Mesenteric fat pad (tissue), 1 donor: ENCODE measurements around the gene FOXC1. TPM values are rescaled to one million over a fixed set of nuclear protein-coding genes. Genes with fewer than 3 reads are reported as not detected.
A peak's percentile ranks its signal among the peaks of the same experiment; 100 is the strongest.

ENCODE experiments used
- DNase-seq: peaks from one replicate; pipeline ENCODE4 v3.0.0-alpha.2; 2020; ENCODE audit warnings: low spot score
- total RNA-seq: library from RNA; stranded (reverse); fragmentation: NEBNext Ultra II Directional; extraction: Animal tissue kit (Norgen Biotek cat#: 25700); gene quantifications from one replicate; pipeline ENCODE4 v1.2.1, GENCODE V29; 2021
- donor health status: DM: yes; HTN: yes; CAD: no.

The FOXC1 gene
- total RNA-seq, 1 donor from 2014 or later: 7.6 TPM

- DNase-seq: peak; percentile 87
These were observed 10.8 kb upstream of the FOXC1 start for GRCh38 chr6:1598886-1599285.

- DNase-seq: no peak
These were observed 10.2 kb upstream of the FOXC1 start for GRCh38 chr6:1599469-1599868.

- DNase-seq: no peak
These were observed 9.5 kb upstream of the FOXC1 start for GRCh38 chr6:1600063-1600763.

DNA sequence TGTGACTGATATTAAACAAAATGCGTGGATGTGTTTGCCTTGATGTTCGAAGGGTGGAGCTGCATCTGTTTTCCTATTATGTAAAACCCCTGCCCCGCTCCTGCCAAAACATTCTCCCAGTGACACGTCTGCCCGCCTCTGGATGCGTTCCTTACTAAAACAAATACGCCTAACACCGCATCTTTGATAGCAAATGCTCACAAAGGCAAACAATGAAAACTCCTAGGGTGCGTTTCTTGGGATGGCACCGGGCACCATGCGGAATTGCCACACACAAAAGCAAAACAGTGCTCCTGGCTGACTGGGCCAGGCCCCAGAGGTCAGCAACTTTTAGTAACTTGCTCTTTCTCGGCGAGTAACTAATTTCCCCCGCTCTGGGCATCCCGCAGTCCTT, 9.0 kb upstream of the FOXC1 start:
- no peak for DNase-seq

- DNase-seq: no peak
These were observed 8.3 kb upstream of the FOXC1 start for GRCh38 chr6:1601158-1602048.

DNA sequence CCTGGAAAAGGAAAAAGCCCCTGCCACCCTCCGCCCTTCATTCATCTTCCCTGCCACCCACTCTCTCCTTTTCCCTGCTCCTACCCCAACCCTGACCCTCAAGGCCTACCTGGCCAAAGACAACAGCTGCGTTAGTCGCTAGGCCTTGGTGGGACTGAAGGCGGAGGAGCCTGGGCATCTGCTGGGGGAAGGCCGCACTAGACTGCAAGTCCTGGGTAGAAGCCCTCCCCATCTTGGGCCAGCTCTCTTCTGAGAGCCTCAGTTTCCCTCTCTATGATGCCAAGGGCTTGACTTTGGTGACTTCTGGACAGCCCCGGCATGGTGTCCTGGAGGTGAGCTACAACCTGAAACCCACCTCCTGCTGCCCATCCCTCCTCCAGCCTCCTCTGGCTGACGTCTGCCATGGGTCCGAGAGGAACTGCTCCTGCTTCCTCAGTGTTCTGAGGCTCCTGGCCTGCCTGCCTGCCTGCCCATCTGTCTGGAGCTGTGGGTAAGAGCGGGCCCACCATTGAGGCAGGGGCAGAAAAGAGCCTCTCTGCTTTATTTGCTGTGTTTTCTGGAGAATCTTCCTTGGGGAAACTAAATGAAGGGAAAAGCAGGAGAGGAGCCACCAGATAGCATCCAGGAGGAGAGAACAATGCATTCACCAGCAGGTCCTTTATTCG, 7.5 kb upstream of the FOXC1 start:
- DNase-seq: no peak

DNA sequence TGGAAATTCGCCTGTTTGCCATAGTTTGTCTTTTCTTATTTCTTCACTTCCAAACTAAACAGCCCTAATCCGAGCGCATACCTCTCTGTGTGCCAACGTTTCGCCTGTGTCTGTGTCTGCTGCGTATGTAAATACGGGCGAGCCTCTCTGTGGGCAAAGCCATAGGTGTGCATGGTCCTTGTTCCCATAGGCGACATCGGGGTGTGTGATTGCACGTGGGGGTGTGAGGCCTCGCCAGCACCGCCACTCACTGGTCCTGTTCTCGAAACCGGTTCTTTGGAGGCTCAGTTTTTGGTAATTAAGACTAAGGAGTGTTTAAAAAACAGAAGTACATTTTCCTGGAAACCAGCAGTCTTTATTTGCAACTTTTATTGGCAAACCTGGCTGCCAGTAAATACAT, 6.0 kb upstream of the FOXC1 start:
- DNase-seq: no peak

GRCh38 chr6:1604158-1605003, 5.3 kb upstream of the FOXC1 start:
- no peak for DNase-seq

GRCh38 chr6:1605004-1605892, 4.5 kb upstream of the FOXC1 start:
- no peak for DNase-seq

DNA sequence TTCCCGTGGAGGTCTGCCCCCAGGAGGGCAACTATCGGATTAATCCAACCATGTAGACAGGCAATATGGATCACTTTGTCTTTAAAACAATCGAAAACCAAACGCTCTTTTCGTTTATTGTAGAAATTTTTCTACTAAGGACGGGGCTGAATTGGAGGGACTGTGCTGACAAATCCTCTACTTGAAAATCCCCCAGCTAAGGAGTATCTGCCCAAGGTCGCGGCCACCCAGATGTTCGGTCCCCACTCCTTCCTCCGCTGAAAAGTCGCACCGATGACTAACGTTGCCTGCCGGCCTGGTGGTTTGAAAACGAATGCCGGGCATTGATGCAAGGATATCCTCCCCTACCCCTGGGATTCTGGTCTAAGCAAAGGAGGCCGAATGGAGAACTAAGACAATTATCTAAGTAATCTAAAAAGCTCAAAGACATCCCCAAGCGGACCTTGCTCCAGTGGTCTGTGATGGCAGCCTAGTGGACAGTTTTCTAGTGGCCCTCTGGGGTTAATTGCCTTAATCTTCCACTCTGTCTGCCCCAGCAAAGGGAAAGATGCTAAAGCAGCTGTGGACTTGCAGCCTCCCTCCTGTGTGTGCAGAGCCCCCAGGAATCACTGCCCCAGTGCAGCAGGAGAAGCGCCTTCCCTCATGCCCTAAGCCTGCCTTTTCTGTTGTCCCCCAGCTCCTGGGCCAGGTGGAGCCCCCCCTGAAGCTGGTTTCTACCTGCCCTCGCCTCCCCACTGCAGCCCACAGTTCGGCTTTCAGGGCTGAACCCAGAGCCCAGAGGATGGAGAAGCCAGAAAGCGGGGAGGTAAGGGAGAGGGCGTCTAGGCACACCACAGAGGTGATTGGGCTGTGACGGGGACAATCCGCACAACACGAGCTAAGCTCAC, 3.6 kb upstream of the FOXC1 start:
- no peak for DNase-seq

DNA sequence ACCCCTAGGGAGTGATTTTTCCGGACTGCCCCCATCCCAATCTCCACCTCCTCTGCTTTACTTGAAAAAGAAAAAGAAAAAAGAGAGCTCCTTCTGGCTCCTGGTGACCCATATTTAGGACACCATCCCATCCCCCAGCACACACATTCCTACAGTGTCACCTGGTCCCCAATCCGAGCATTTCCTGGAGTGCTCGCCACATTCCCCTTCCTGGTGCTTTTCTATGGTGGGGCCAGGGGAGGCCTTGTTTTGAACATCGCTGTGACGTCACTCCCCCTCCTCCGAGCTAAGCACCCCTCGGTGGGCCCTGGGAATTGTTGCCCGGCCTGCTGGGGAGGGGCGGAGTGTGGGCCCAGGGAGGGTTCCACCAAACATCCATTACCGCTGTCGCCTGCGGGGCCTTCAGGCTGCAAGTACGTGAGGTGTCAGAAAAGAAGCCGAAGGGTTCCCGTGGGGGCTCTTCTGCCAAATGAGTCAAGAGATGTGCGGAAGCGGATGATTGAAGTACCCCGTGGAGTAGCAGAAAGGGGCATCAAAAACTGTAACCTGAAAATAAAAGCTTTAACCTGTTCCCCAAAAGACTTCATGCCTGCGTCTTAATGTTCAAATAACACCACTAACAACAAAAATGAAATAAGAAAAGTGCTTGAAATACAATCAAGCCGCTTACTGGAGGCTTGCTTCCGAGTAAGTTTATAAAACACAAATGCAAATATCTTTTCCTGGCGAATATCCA, 2.8 kb upstream of the FOXC1 start:
- no peak for DNase-seq

- no peak for DNase-seq
These were observed 2.0 kb upstream of the FOXC1 start for GRCh38 chr6:1607516-1608221.

DNA sequence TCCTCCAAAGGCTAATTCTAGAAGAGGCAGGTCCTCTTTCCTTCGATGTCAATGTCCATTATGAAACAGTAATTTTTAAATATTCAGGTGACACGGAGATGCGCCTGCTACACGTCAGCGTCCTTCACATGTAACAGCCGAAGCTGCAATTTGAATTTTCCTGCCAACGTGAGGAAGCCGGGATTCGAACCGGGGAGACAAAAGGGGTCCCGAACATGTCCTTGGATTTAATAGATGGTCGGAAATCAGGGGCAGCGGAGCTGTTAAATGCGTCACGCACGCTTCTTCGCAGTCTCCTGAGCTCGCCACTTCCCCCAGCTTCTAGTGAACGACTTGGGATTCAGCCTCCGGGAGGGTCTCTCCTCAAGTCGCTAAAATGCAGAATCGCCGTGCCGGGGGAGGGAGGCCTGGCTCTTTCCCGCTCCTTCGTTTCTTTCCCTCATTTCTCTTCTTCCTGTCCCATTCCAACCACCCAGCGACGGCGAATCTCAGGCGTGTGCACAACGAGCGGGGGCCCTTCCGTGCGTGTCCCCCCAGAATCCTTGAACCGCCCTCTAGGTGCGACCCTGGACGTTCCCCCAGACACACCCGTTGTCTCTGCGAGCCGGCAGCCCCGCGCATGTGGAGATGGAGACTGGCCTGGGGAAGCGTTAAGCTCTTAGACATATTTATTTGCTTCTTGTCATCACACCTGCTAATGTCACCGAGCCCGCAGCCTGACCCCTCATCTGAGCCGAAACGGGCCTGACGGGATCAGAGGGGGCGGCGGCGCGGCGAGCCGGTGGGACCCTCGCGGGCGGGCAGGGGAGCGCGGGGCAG, 1.3 kb upstream of the FOXC1 start:
- DNase-seq: no peak

- DNase-seq: no peak
These were observed 571 bp upstream of the FOXC1 start for GRCh38 chr6:1609041-1609647.

GRCh38 chr6:1610497-1611321, 994 bp downstream of the FOXC1 start:
- no peak for DNase-seq

GRCh38 chr6:1611322-1611571, 1.5 kb downstream of the FOXC1 start:
- no peak for DNase-seq
